Measurements from ENCODE around the gene NXPE4.

DNA sequence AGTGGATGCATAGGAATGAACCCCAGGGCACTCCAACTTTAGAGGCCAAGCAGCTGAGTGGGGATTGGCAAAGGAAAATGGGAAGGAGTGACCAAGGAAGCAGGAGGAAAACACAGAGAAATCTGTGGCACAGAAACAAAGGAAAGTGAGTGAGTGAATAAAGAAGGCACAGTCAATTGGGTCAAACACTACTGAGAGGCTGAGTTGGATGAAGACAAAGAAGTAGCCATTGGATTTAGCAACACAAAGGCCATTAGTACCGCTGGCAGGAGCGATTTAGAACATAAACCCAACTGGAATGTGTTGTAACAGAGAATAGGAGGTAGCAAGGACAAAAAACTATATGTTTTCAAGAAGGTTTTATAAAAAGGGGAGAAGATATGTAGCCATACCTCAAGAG, 29.3 kb downstream of the NXPE4 start:
- TF ChIP-seq CTCF (conservative IDR thresholded peaks at IDR 0.05 in 1 of 2, IDR thresholded peaks at IDR 0.05 in 1 of 2; ENCODE audit: low read depth in 1 of 2, low read length in 2 of 2) (no peak), EZH2 (IDR thresholded peaks at IDR 0.05; ENCODE audit: low read length, missing control alignments) (no peak)

Measured in fibroblast of lung (primary cell).